BLaER1 (cell line): ENCODE measurements around the gene BLMH.

Experiments used
- H3K27ac ChIP-seq: shearing (Covaris generic); formaldehyde crosslinking; 2 replicates; pipeline ENCODE4 v1.8.1; 2022
- H3K27me3 ChIP-seq: shearing (Covaris generic); formaldehyde crosslinking; 2 replicates; pipeline ENCODE4 v1.8.1; 2022
- H3K36me3 ChIP-seq: shearing (Covaris generic); formaldehyde crosslinking; 2 replicates; pipeline ENCODE4 v1.8.1; 2022
- H3K4me1 ChIP-seq: shearing (Covaris generic); formaldehyde crosslinking; 2 replicates; pipeline ENCODE4 v1.8.1; 2022
- H3K4me2 ChIP-seq: shearing (Covaris generic); formaldehyde crosslinking; 2 replicates; pipeline ENCODE4 v1.8.1; 2022
- H3K4me3 ChIP-seq: shearing (Covaris generic); formaldehyde crosslinking; 2 replicates; pipeline ENCODE4 v1.8.1; 2022
- H3K9ac ChIP-seq: shearing (Covaris generic); formaldehyde crosslinking; 2 replicates; pipeline ENCODE4 v1.8.1; 2022
- H3K9me3 ChIP-seq: shearing (Covaris generic); formaldehyde crosslinking; 2 replicates; pipeline ENCODE4 v1.8.1; 2022
- H4K20me1 ChIP-seq: shearing (Covaris generic); formaldehyde crosslinking; 2 replicates; pipeline ENCODE4 v1.8.1; 2022
- Cebpa-rat ChIP-seq: shearing (Covaris generic); IDR thresholded peaks from 2 replicates; pipeline ENCODE4 v1.8.1; 2022

The BLMH gene

GRCh38 chr17:30253312-30253711, 38.4 kb downstream of the BLMH start:
- Histone ChIP-seq H3K4me1 (no peaks in the 10 kb centered on the region), H3K36me3 (peaks cover 91% of the 10 kb centered on the region), H3K27me3 (no peaks in the 10 kb centered on the region), H3K9me3 (no peaks in the 10 kb centered on the region), H3K4me3 (no peak overlapping the region), H3K9ac (no peak overlapping the region), H4K20me1 (no peaks in the 10 kb centered on the region), H3K27ac (no peak overlapping the region), H3K4me2 (no peak overlapping the region)
- TF ChIP-seq Cebpa-rat = no peak

- Histone ChIP-seq H3K4me1 (no peaks in the 10 kb centered on the region), H3K9ac (no peak overlapping the region), H3K27ac (no peak overlapping the region), H3K36me3 (peaks cover 91% of the 10 kb centered on the region), H3K4me3 (no peak overlapping the region), H3K27me3 (no peaks in the 10 kb centered on the region), H3K4me2 (no peak overlapping the region), H4K20me1 (no peaks in the 10 kb centered on the region), H3K9me3 (no peaks in the 10 kb centered on the region)
- no peak for TF ChIP-seq Cebpa-rat
Measured at GRCh38 chr17:30251931-30252330, 39.8 kb downstream of the BLMH start.

- Histone ChIP-seq H3K4me2 (no peak overlapping the region), H3K4me3 (no peak overlapping the region), H3K9ac (no peak overlapping the region), H3K36me3 (peaks cover 77% of the 10 kb centered on the region), H3K9me3 (no peaks in the 10 kb centered on the region), H4K20me1 (no peaks in the 10 kb centered on the region), H3K27me3 (no peaks in the 10 kb centered on the region), H3K27ac (no peak overlapping the region), H3K4me1 (no peaks in the 10 kb centered on the region)
- no peak for TF ChIP-seq Cebpa-rat
Measured at GRCh38 chr17:30249460-30249859, 42.3 kb downstream of the BLMH start.

GRCh38 chr17:30248786-30249185, 43.0 kb downstream of the BLMH start:
- no peaks in the 10 kb centered on the region for H3K4me1 ChIP-seq
- no peaks in the 10 kb centered on the region for H4K20me1 ChIP-seq
- H3K4me3 ChIP-seq = no peak overlapping the region
- H3K27ac ChIP-seq = no peak overlapping the region
- H3K36me3 ChIP-seq = peaks cover 79% of the 10 kb centered on the region
- no peaks in the 10 kb centered on the region for H3K27me3 ChIP-seq
- H3K9ac ChIP-seq = no peak overlapping the region
- no peaks in the 10 kb centered on the region for H3K9me3 ChIP-seq
- no peak for TF ChIP-seq Cebpa-rat
- no peak overlapping the region for H3K4me2 ChIP-seq

DNA sequence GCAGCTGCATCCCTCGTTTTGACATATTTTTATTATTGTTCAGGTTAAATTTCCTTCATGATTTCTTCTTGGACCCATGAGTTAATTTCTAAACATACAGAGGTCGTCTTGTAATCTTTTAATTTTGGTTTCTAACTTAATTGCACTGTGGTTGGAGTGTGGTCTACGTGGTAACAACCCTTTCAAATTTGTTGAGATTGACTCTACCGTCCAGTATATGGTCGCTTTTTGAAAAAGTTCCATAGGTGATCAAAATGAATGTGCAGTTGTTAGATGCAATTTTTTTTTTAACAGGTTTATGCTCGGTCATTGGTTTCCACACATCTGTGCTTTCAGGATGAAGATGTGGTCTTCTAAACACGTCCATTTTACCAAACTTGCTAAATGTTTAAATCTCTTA, 45.3 kb downstream of the BLMH start:
- H3K4me1 ChIP-seq = no peaks in the 10 kb centered on the region
- no peaks in the 10 kb centered on the region for H4K20me1 ChIP-seq
- no peak overlapping the region for H3K27ac ChIP-seq
- no peaks in the 10 kb centered on the region for H3K27me3 ChIP-seq
- H3K4me2 ChIP-seq = no peak overlapping the region
- no peak overlapping the region for H3K4me3 ChIP-seq
- no peak for TF ChIP-seq Cebpa-rat
- H3K9ac ChIP-seq = no peak overlapping the region
- peaks cover 58% of the 10 kb centered on the region for H3K36me3 ChIP-seq
- H3K9me3 ChIP-seq = no peaks in the 10 kb centered on the region

DNA sequence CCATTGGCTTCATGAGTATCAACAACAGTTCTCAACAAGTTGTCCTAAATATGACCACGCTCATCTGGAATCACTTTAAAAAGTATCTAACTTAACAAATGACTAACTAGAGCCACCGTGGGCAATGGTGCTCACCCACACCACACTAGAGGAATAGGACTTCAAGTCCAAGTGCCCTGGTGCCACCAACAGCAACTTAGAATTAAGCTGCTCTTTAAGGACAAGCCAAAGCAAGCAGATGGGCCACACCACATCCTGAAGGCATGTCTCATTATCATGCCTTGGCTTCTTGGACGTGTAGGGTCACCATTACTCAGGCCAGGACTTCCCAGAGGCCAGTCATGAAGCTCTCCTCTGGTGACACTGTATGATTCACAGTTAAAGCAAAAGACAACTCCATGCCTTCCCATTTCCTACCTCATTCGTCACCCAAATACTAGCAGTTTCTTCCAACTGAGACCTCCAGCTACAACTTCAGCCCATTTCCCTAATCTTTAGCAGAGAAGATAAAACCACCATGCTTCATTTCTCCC, 46.8 kb downstream of the BLMH start:
- peaks cover 4% of the 10 kb centered on the region; the same call in 1 of the 2 replicates for H3K4me1 ChIP-seq
- no peaks in the 10 kb centered on the region for H3K27me3 ChIP-seq
- H3K4me2 ChIP-seq = no peak overlapping the region
- peaks cover 43% of the 10 kb centered on the region for H3K36me3 ChIP-seq
- H3K9ac ChIP-seq = no peak overlapping the region
- no peak overlapping the region for H3K4me3 ChIP-seq
- TF ChIP-seq Cebpa-rat = no peak
- no peaks in the 10 kb centered on the region for H4K20me1 ChIP-seq
- no peak overlapping the region for H3K27ac ChIP-seq
- H3K9me3 ChIP-seq = peaks cover 5% of the 10 kb centered on the region; the same call in 1 of the 2 replicates

DNA sequence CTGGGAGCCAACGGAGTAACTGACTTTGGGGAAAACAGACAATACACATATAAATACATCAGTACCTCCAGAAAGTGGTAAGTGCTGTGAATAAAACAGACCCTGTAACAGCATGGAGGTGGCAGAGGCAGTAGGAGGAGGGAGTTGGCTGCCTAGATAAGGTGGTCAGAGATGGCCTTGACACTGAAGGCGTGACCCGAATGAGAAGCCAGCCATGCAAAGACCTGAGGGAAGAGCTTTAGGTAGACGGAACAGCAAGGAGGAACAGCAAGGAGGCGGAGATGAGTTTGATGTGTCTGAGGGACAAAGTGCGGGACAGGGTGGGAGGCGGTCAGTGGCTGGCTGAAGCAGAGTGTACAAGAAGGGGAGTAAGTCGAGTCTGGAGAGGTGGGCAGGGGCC, 48.2 kb downstream of the BLMH start:
- peaks cover 29% of the 10 kb centered on the region for H3K36me3 ChIP-seq
- H3K4me1 ChIP-seq = peaks cover 14% of the 10 kb centered on the region
- H3K27me3 ChIP-seq = peaks cover 2% of the 10 kb centered on the region
- H3K9ac ChIP-seq = no peak overlapping the region
- no peak overlapping the region for H3K4me2 ChIP-seq
- no peak overlapping the region for H3K4me3 ChIP-seq
- H3K9me3 ChIP-seq = peaks cover 5% of the 10 kb centered on the region; the same call in 1 of the 2 replicates
- TF ChIP-seq Cebpa-rat = no peak
- no peak overlapping the region for H3K27ac ChIP-seq
- no peaks in the 10 kb centered on the region for H4K20me1 ChIP-seq

GRCh38 chr17:30243002-30243401, 48.7 kb downstream of the BLMH start:
- no peaks in the 10 kb centered on the region for H4K20me1 ChIP-seq
- no peak overlapping the region for H3K4me2 ChIP-seq
- no peak overlapping the region for H3K27ac ChIP-seq
- no peak overlapping the region for H3K9ac ChIP-seq
- H3K4me3 ChIP-seq = no peak overlapping the region
- peaks cover 16% of the 10 kb centered on the region for H3K4me1 ChIP-seq
- H3K36me3 ChIP-seq = peaks cover 23% of the 10 kb centered on the region
- H3K27me3 ChIP-seq = peaks cover 7% of the 10 kb centered on the region
- peaks cover 5% of the 10 kb centered on the region; the same call in 1 of the 2 replicates for H3K9me3 ChIP-seq
- TF ChIP-seq Cebpa-rat = no peak

DNA sequence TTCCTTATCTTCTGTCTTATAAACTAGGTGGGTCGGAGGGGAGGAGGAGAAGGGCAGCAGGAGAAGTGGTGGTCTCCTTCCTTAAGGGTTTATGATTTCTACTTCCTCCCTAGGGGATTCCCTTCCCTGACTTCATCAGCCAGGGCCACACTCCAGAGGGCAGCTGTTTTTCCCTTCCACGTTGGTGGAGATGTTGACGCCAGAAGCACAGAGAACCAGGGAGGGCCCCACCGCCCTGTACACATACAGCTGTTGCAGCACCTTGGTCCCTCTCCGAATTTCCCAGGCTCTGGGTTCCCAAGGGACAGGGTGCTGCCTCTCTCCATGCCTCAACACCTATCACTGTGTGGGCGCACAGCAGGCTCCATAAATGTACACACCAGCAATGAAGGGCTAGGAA, 50.7 kb downstream of the BLMH start:
- peaks cover 5% of the 10 kb centered on the region; the same call in 1 of the 2 replicates for H3K9me3 ChIP-seq
- H3K36me3 ChIP-seq = peaks cover 7% of the 10 kb centered on the region; the same call in 1 of the 2 replicates
- peaks cover 16% of the 10 kb centered on the region for H3K4me1 ChIP-seq
- TF ChIP-seq Cebpa-rat = no peak
- H4K20me1 ChIP-seq = peaks cover 4% of the 10 kb centered on the region; the same call in 1 of the 2 replicates
- H3K4me2 ChIP-seq = 0 out of 2 replicates have a peak overlapping the region, but pooled peaks have one; percentile 22
- H3K27me3 ChIP-seq = peaks cover 25% of the 10 kb centered on the region
- H3K9ac ChIP-seq = no peak overlapping the region
- H3K4me3 ChIP-seq = no peak overlapping the region
- no peak overlapping the region for H3K27ac ChIP-seq

GRCh38 chr17:30240177-30240576, 51.6 kb downstream of the BLMH start:
- Histone ChIP-seq H3K4me2 (no peak overlapping the region), H3K27me3 (peaks cover 34% of the 10 kb centered on the region), H3K9me3 (peaks cover 10% of the 10 kb centered on the region; the same call in 1 of the 2 replicates), H3K27ac (no peak overlapping the region), H4K20me1 (peaks cover 13% of the 10 kb centered on the region; the same call in 1 of the 2 replicates), H3K4me1 (peaks cover 16% of the 10 kb centered on the region), H3K9ac (no peak overlapping the region), H3K36me3 (0 out of 2 replicates have a peak, but pooled peaks cover 7% of the 10 kb centered on the region), H3K4me3 (no peak overlapping the region)
- no peak for TF ChIP-seq Cebpa-rat
